ENCODE measurements around the gene FANCI.

The FANCI gene

DNA sequence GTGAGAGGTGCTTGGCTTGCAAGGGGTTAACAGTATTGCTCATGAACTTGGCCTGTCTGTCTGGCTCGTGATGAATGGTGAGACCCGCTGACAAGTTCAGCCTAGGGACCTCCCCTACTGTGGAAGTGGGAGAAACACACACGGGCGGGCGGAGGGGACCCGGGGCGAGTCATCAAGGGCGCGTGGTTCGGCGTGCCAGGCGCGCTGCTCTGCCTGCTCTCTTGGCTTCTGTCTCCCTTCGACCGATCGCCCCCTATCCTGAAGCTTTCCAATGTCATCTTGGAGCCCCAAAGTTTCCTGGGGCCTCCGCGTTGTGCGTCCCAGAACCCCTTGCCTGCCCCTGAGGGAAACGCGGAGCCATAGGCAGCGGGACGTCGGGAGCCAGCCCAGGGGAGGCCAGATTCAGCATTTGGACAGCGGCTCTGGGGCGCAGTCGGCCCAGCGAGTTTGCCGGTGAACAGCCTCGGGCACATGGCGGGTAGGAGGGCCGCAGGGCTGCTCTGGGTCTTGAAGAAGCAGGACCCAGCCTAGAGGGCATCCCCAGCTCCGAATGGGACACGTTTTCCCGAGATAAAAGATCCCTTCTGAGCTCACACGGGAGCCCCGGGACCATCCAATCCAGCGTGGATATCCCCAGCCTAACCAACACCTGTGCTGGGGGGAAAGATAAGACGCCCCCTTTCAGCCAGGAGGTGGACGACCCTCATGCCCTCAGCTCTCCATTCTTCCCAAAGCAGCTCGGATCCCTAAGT, 117.8 kb downstream of the FANCI start:
- peak; percentile 36 for DNase-seq (ENCODE audit: low read depth)

GRCh38 chr15:89362203-89363101, 118.7 kb downstream of the FANCI start:
- DNase-seq (ENCODE audit: low read depth): no peak

- DNase-seq (ENCODE audit: low read depth): no peak
Observed at GRCh38 chr15:89363133-89363532, 119.4 kb downstream of the FANCI start.

- DNase-seq (ENCODE audit: low read depth): no peak
Observed at GRCh38 chr15:89363770-89364169, 120.0 kb downstream of the FANCI start.

GRCh38 chr15:89364341-89364740, 120.6 kb downstream of the FANCI start:
- no peak for DNase-seq (ENCODE audit: low read depth)

DNA sequence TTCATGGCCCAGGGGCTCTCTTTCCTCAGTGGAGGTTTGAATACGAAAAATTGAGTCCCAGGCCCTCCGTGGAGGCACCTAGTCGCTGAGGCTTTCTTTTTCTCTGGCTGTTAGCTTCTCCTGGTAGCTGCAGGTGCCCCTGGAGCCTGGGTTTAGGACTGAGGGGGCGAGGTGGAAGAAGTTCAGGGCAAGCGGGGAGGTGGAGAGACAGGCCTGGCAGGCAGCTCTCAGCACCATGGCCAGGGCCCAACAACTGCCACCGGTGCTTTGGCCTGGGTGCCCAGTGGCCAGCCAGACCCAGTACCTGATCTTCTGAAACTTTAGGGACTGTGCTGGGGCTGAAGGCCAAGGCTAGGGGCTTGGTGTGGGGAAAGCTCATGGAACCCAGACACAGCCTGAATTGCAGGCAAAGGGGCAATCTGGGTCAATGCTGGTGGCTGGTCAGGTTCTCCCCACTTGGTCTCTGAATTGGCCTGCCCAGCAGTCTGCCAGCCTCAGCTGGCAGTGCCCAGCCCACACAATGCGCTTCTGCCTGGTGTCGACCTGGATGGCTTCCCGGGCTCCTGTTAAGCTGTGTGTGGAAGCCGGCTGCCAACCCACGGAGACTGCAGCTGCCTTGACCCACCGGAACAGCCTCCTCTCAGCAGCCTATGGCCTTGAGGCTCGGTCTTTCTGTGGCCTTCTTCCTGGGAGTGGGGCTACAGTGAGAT, 121.1 kb downstream of the FANCI start:
- no peak for DNase-seq (ENCODE audit: low read depth)

GRCh38 chr15:89365462-89366065, 121.8 kb downstream of the FANCI start:
- DNase-seq (ENCODE audit: low read depth): no peak
